Brain pericyte (primary cell): Measurements from ENCODE around the gene MRPS12.

Source experiments
- DNase-seq: peaks from one replicate; pipeline ENCODE4 v3.0.0-alpha.2; 2012; ENCODE audit warnings: low read depth, low spot score

Gene MRPS12

DNA sequence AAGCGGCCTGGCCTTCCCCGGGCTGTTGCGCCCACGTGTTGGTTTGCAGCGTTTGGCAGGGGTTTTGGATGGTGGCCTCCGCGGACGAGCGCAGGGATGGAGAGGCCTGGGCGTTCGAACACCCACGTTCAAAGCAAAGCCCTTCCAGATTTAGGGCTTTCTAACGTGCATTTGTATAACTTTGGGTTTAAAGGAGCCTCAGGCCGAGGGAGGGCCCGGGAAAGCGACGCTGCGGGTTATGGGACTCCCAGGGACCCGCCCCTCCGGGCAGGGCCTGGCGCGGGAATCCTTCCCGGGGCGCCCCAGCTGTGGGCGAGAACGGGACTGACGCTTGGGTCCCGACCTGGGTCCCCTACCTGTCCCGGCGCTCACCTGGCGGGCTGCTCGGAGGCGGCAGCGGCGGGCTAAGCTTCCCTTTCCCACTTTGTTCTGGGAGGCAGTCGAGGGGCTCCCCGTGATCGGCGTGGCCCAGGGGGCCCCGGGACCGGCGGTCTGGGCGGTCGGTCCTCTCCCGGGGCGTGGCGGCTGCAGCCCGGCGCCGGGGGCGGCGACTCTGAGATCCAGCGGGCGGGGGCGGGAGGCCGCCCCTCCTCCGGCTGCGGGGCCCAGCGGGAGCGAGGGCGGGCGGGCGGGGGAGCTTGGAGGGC lies 44.6 kb downstream of the MRPS12 start, which contains the start of gene FBXO17:
FBXO17 (minus strand) TSS at position 529 of the 647 bp plus-strand sequence. CDS start 25,423 bp downstream, outside the sequence.
- no peak for DNase-seq

DNA sequence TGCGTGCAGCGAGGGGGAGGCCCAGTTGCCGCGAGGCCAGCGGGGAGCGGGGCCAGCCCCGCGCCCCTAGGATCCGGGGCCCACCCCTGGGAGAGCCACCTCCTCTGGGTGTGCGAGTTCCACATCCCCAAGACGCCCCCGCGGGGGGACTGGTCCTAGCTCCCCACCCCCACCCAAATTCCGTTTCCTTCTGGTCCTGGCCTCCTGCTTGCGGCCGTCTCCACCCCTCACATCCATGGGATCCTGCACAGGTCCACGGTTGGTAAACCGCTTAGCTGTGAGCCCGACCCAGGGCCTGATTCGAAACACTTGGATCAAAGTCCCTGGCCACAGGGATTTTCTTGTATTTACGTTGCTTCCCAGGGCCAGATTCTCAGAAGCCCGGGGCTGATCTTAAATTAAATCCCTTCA lies 45.1 kb downstream of the MRPS12 start:
- no peak for DNase-seq

DNA sequence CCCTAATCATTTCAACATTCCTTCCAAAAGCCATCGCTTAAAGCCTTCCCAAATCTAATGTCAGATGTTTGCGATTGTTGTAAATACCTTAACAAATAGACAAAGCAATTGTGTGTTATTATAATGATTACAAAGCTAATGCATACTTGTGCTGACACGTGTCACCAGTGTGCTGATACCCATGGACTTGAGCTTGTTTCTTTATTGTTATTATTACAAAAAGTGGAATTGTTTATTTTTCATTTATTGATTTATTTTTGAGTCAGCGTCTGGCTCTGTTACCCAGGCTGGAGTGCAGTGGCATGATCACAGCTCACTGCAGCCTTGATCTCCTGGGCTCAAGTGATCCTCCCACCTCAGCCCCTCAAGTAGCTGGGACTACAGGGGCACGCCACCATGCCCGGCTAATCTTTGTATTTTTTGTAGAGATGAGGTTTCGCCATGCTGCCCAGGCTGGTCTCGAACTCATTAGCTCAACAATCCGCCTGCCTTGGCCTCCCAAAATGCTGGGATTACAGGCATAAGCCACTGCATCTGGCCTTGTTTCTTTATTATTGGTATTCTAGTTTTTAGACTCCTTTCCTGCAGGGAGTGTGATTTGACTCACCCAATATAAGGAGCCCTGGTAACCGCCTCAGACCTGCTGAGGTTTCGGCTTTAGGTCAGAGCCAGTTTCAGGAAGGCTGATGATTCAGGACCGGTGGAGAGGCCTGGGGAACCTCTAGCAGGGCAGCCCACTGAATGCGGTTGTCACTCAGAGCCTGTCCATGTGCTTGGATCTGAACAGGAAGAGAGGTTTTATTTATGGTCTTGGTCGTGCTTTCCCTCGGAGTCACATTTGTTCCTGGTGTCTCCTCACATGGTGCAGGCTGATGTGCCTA lies 46.9 kb downstream of the MRPS12 start:
- DNase-seq = no peak

DNA sequence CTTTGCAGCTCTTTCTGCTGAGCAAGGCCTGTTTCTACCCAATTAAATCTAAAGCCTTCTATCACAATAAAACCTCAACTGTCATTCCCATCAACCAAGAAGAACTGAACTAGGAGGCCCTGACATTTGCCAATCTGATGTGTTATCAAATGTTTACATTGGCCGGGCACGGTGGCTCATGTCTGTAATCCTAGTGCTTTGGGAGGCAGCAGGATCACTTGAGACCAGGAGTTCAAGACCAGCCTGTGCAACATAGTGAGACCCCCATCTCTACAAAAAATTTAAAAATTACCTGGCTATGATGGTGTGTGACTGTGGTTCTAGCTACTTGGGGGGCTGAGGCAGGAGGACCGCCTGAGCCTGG lies 47.6 kb downstream of the MRPS12 start:
- no peak for DNase-seq

DNA sequence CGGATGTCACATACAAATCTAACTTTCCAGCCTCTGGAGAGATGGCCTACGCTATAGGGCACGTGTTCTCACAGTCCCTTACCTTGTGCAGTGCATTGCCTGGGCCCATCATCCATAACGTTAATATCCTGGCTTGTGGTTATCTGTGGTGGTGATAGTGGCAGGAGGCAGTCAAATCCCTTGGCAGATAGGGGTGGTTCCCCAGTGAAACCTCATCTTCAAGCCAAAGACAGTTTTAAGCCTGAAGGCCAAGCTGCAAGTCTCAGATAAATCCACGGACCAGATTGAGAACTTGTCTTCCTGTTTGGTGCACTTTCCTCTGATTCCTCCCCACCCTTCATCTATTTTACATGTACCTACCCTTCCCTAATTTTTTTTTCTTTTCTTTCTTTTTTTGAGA lies 49.1 kb downstream of the MRPS12 start:
- no peak for DNase-seq

DNA sequence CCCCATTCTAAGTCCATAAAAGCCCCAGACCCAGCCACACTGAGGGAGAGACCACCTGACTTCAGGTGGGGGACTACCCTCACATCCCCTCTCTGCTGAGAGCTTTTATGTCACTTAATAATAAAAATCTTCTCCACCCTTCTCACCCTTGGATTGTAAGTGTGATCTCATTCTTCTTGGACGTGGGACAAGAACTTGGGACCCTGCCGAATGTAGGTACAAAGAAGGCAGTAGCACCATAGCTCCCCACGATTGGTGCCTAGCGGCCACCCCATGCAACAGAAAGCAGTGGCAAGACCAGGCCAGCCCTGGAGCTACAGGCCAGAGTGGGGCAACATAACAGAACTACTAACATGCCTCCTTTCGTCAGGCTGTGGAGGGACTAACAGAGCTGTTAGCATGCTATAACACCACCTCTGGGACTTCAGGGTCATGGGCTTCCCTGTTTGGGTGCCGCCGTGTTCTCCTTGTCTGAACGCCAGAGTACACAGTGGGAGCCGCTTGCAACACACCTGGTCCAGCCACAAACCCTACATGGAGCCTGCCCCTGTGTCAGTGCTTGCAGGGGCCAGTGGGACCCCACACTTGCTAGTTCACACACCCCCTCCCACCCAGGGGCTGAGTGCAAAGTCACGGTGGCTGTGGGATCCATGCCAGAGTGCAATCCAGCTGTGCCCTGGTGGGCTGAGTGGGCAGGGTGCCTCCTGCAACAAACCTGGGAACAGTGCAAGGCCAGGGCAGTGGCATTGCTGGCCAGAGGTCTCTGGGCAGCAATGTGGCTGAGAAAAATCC lies 50.0 kb downstream of the MRPS12 start:
- no peak for DNase-seq
